Epithelial cell of esophagus (primary cell): ENCODE data around the gene PHACTR1.

Source experiments
- DNase-seq: peaks from one replicate; pipeline ENCODE4 v3.0.0; 2010; ENCODE audit warnings: low read depth
- H3K4me3 ChIP-seq: 2 replicates; pipeline ENCODE4 v1.5.1; 2011; ENCODE audit warnings: mild to moderate bottlenecking, low read length, control low read depth
- TF ChIP-seq, protein P1 (sequence below): IDR thresholded peaks from 2 replicates; pipeline ENCODE4 v1.5.1; 2011; ENCODE audit warnings: low read depth, mild to moderate bottlenecking, low read length, control low read depth, inconsistent platforms; ENCODE audit not compliant: insufficient read depth; ENCODE audit errors: missing control alignments

Gene PHACTR1

DNA sequence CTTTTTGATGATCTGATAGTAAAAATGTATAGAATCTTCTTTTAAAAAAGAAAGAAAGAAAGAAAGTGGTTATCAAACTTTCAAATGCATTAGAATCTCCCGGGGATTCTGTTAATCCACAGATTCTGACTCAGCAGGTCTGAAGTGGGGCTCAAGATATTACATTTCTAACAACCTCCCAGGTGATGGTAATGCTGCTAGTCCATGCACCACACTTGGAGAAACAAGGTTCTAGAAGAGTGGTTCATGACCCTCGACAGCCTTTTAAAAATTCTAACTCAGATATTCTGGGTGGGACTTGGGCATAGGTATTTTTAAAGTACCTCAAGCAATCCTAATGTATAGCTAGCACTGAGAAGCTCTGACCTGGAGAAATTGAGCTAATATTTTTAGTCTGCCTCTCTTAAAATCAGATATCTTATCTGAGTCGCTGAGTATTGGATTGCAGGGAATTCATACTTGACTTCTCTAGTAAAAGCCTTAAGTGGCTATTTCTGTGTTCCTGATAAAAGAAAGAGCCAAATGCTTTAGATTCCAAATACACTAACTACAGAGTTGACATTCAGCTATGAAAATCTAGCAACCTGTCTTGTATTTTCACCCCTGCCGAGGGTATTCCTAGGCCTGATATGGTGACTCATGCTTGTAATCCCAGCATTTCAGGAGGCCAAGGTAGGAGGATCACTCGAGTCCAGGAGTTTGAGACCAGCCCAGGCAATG, 252.4 kb downstream of the PHACTR1 start:
- TF ChIP-seq, protein P1, sequence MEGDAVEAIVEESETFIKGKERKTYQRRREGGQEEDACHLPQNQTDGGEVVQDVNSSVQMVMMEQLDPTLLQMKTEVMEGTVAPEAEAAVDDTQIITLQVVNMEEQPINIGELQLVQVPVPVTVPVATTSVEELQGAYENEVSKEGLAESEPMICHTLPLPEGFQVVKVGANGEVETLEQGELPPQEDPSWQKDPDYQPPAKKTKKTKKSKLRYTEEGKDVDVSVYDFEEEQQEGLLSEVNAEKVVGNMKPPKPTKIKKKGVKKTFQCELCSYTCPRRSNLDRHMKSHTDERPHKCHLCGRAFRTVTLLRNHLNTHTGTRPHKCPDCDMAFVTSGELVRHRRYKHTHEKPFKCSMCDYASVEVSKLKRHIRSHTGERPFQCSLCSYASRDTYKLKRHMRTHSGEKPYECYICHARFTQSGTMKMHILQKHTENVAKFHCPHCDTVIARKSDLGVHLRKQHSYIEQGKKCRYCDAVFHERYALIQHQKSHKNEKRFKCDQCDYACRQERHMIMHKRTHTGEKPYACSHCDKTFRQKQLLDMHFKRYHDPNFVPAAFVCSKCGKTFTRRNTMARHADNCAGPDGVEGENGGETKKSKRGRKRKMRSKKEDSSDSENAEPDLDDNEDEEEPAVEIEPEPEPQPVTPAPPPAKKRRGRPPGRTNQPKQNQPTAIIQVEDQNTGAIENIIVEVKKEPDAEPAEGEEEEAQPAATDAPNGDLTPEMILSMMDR = no peak
- H3K4me3 ChIP-seq = no peak overlapping the region
- no peak for DNase-seq

- DNase-seq = no peak
- H3K4me3 ChIP-seq = no peak overlapping the region
- TF ChIP-seq, protein P1 = no peak
These were observed 253.4 kb downstream of the PHACTR1 start for GRCh38 chr6:12969966-12970365.

DNA sequence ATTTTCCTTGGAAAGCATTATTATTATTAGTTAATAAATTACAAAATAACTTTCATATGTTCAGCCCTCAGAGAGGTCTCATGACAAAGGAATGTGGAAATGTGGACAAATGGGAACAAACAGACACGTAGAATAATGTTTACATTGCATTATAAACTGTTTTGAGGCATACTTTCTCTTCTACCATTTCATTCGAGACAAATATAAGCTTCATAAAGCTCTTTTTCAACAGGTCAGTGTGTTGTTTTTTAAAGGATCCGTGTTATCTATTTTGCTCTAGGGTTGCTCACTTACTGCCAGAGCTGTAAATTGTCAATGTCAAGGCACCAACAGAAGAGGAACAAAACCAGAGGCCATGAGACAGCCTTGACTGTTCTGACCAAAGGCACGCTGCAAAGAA, 256.8 kb downstream of the PHACTR1 start:
- peak; percentile 18 for DNase-seq
- TF ChIP-seq, protein P1 = no peak

GRCh38 chr6:12974551-12974950, 258.0 kb downstream of the PHACTR1 start:
- DNase-seq = no peak
- TF ChIP-seq, protein P1 = no peak
- no peak overlapping the region for H3K4me3 ChIP-seq

More for the DNA sequence above, 256.8 kb downstream of the PHACTR1 start:
- no peak overlapping the region for H3K4me3 ChIP-seq

DNA sequence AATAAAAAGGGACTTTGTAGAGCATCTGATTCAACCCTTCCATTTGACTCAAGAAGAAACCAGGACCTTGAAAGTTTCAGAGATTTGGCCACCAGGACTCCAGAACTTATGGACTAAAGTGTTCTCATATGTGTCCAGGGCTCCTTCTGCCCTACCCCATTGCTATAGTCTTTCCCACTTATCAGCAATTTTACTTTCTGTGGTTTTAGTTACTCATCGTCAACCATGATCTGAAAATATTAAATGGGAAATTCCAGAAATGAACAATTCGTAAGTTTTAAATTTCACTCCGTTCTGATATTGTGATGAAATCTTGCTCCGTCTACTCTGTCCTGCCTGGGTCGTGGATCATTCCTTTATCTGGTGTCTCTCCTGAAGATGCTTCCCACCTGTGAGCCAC, 259.8 kb downstream of the PHACTR1 start:
- TF ChIP-seq, protein P1 = no peak
- DNase-seq = no peak
- no peak overlapping the region for H3K4me3 ChIP-seq

DNA sequence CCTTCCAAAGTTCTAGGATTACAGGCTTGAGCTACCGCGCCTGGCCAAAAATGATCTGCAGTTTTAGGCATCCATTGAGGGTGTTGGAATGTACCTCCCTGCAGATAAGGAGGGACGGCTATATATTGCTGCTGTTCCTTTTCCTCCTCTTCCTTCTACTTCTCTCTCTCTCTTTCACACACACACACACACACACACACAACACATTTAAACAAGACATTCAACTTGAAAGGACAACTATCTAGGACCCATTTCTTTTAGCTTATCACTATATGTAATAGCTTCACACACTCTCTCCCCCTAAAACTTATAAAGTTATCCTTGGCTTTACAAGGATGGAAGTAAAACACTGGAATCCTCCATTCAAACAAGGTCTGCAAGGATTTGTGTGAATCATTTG, 260.6 kb downstream of the PHACTR1 start:
- TF ChIP-seq, protein P1 = no peak
- no peak overlapping the region for H3K4me3 ChIP-seq
- no peak for DNase-seq

- TF ChIP-seq, protein P1 = no peak
- no peak overlapping the region for H3K4me3 ChIP-seq
- no peak for DNase-seq
These were observed 261.2 kb downstream of the PHACTR1 start for GRCh38 chr6:12977806-12978205.
